ENCODE results near the gene CD93.

The CD93 gene

DNA sequence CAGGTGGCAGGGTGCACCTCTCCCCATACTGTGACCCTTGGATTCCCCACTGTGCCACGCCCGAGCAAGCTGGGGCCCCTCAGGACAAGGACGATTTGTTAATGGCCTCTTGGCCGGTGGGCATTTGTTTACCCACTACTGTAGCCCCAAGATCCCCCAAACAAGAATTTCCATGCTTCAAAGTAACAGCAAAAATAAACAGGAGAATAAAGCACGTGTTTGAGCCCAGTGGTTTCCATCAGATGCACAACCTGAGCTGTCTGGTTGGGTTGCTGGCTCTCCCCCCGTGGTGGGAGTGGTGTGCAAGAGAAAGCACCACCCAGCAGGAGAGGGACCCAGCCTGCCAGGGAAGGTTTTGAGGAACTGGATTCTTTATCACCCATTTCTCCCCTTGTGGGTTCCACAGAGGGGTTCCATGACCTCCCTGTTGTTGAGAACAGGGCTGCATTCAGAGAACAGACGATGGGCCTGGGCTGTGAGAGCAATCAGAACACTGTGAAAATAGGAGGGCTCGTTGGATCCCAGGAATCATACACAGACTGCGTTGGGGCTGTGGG lies 4.8 kb downstream of the CD93 start:
- Histone ChIP-seq H3K27ac (ENCODE audit: low read length) (no peak overlapping the region), H3K9me3 (ENCODE audit: control insufficient read depth in 2 of 2, low read length in 2 of 2) (no peaks in the 10 kb centered on the region), H3K27me3 (ENCODE audit: control insufficient read depth in 1 of 2, insufficient read depth in 2 of 2, low read length in 2 of 2) (no peaks in the 10 kb centered on the region), H3K4me3 (ENCODE audit: low read length in 2 of 2) (no peak overlapping the region), H3K4me1 (ENCODE audit: control insufficient read depth, insufficient read depth, low read length) (peaks cover 13% of the 10 kb centered on the region), H3K36me3 (ENCODE audit: control insufficient read depth in 2 of 2, insufficient read depth in 2 of 2, low read length in 2 of 2) (no peaks in the 10 kb centered on the region), H3K9ac (ENCODE audit: low read length in 2 of 2) (no peak overlapping the region)

DNA sequence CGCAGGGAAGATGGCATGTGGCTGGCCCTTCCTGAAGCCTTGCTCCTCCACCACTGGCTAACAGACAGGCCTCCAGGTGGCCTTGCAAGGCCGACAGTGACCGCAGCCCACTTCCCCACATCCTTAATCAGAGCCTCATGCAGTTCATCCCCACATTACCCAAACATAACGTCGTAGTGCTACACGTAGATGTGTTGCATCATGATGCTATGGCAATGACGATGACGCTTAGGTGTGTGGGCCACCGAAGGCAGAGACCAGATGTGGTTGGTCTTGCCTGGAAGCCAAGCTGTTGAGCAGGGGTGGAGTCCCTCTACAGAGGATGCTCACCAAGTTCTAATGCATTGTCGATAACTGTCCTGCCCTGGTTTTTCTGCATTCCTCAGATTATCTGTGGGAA lies 5.6 kb downstream of the CD93 start:
- H3K9me3 ChIP-seq (ENCODE audit: control insufficient read depth in 2 of 2, low read length in 2 of 2): no peaks in the 10 kb centered on the region
- H3K4me3 ChIP-seq (ENCODE audit: low read length in 2 of 2): no peak overlapping the region
- peaks cover 8% of the 10 kb centered on the region for H3K4me1 ChIP-seq (ENCODE audit: control insufficient read depth, insufficient read depth, low read length)
- no peaks in the 10 kb centered on the region for H3K27me3 ChIP-seq (ENCODE audit: control insufficient read depth in 1 of 2, insufficient read depth in 2 of 2, low read length in 2 of 2)
- H3K27ac ChIP-seq (ENCODE audit: low read length): no peak overlapping the region
- no peaks in the 10 kb centered on the region for H3K36me3 ChIP-seq (ENCODE audit: control insufficient read depth in 2 of 2, insufficient read depth in 2 of 2, low read length in 2 of 2)
- H3K9ac ChIP-seq (ENCODE audit: low read length in 2 of 2): no peak overlapping the region

DNA sequence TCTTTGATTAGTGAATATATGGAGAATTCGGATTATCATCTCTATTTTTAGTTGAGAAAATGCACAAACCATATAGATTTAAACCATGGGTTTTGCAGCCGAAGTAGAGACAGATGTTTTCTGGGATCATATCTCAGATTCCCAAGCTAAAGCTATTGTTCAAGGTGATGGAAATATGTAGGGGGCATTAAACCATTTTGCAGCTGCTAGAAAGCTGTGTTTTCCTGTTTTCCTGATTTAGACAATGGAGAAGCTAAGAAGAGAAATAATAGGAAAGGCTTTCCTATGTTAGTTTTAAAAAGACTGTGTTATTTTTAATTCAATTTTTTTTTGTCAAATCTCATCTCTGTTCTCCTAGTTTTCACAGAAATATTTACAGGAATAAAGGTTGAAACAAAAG lies 6.2 kb downstream of the CD93 start:
- no peaks in the 10 kb centered on the region for H3K36me3 ChIP-seq (ENCODE audit: control insufficient read depth in 2 of 2, insufficient read depth in 2 of 2, low read length in 2 of 2)
- peaks cover 6% of the 10 kb centered on the region for H3K4me1 ChIP-seq (ENCODE audit: control insufficient read depth, insufficient read depth, low read length)
- no peak overlapping the region for H3K4me3 ChIP-seq (ENCODE audit: low read length in 2 of 2)
- H3K27ac ChIP-seq (ENCODE audit: low read length): no peak overlapping the region
- H3K27me3 ChIP-seq (ENCODE audit: control insufficient read depth in 1 of 2, insufficient read depth in 2 of 2, low read length in 2 of 2): no peaks in the 10 kb centered on the region
- H3K9me3 ChIP-seq (ENCODE audit: control insufficient read depth in 2 of 2, low read length in 2 of 2): no peaks in the 10 kb centered on the region
- H3K9ac ChIP-seq (ENCODE audit: low read length in 2 of 2): no peak overlapping the region

DNA sequence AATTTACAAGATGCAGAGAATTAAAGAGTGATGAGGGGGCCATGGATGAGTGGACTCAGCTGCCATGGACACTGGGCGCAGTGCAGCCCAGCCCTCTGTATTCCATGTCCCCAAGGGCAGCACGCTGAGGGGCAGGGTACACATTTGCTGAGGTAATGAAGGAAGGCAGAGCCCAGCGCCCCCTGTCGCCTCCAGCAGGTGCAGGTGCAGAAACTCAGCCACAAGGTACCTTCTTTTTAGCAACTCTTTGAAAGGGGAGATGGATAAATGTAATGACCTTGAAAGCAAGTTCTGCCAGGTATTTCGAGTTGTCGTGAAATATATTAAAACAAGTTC lies 7.1 kb downstream of the CD93 start:
- H3K4me3 ChIP-seq (ENCODE audit: low read length in 2 of 2): no peak overlapping the region
- no peaks in the 10 kb centered on the region for H3K27me3 ChIP-seq (ENCODE audit: control insufficient read depth in 1 of 2, insufficient read depth in 2 of 2, low read length in 2 of 2)
- H3K4me1 ChIP-seq (ENCODE audit: control insufficient read depth, insufficient read depth, low read length): peaks cover 5% of the 10 kb centered on the region
- H3K36me3 ChIP-seq (ENCODE audit: control insufficient read depth in 2 of 2, insufficient read depth in 2 of 2, low read length in 2 of 2): no peaks in the 10 kb centered on the region
- no peaks in the 10 kb centered on the region for H3K9me3 ChIP-seq (ENCODE audit: control insufficient read depth in 2 of 2, low read length in 2 of 2)
- no peak overlapping the region for H3K9ac ChIP-seq (ENCODE audit: low read length in 2 of 2)
- no peak overlapping the region for H3K27ac ChIP-seq (ENCODE audit: low read length)

DNA sequence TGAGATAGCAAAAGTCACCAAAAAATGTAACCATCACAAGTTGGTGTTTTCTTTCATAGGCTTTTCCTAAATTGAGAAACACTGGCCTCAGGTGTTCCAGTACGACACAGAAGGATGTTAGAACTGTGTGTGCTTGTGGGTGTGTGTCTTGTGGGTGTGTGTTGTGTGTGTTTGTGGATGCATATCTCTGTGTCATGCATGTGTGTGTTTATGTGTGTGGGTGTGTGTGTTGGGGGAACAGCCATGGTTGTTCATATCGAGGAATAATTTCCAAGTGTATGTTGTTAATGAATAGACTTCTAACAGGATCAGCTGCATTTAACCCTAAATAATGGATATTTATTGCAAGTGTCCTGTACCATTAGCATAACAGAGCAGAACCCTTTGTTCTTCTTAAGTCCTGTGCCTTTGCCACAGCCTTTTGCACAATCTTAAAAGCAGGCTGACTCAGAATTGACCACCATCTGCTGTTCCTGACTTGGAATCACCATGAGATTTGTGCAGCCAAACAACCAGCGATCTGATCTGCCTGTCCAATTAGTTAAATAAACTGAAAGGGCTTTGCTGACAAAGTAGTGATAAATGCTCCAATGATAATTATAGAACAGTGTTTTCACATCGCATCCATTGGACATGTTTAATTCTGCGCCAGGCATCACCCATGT lies 7.6 kb downstream of the CD93 start:
- H3K27ac ChIP-seq (ENCODE audit: low read length): no peak overlapping the region
- H3K9ac ChIP-seq (ENCODE audit: low read length in 2 of 2): no peak overlapping the region
- H3K36me3 ChIP-seq (ENCODE audit: control insufficient read depth in 2 of 2, insufficient read depth in 2 of 2, low read length in 2 of 2): no peaks in the 10 kb centered on the region
- peaks cover 5% of the 10 kb centered on the region for H3K4me1 ChIP-seq (ENCODE audit: control insufficient read depth, insufficient read depth, low read length)
- no peak overlapping the region for H3K4me3 ChIP-seq (ENCODE audit: low read length in 2 of 2)
- no peaks in the 10 kb centered on the region for H3K27me3 ChIP-seq (ENCODE audit: control insufficient read depth in 1 of 2, insufficient read depth in 2 of 2, low read length in 2 of 2)
- no peaks in the 10 kb centered on the region for H3K9me3 ChIP-seq (ENCODE audit: control insufficient read depth in 2 of 2, low read length in 2 of 2)

DNA sequence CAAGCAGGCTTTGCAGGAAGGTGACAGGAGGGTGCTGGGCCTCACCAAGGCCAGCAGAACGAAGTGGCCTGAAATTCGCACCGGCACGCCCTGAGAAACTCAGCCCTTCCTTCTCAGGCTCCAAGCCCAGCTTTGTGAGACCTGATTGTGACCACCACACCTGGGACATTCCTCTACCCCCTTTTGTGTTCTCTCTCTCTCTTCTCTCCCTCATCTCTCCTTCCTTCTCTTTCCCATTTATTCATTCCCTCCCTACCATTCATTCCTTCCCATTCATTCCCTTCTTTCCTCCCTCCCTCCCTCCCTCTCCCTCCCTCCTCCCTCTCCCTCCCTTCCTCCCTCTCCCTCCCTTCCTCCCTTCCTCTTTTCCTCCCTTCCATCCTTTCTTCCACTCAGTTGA lies 8.8 kb downstream of the CD93 start:
- Histone ChIP-seq H3K9ac (ENCODE audit: low read length in 2 of 2) (no peak overlapping the region), H3K27me3 (ENCODE audit: control insufficient read depth in 1 of 2, insufficient read depth in 2 of 2, low read length in 2 of 2) (no peaks in the 10 kb centered on the region), H3K27ac (ENCODE audit: low read length) (no peak overlapping the region), H3K4me1 (ENCODE audit: control insufficient read depth, insufficient read depth, low read length) (peaks cover 5% of the 10 kb centered on the region), H3K9me3 (ENCODE audit: control insufficient read depth in 2 of 2, low read length in 2 of 2) (no peaks in the 10 kb centered on the region), H3K36me3 (ENCODE audit: control insufficient read depth in 2 of 2, insufficient read depth in 2 of 2, low read length in 2 of 2) (no peaks in the 10 kb centered on the region), H3K4me3 (ENCODE audit: low read length in 2 of 2) (no peak overlapping the region)

DNA sequence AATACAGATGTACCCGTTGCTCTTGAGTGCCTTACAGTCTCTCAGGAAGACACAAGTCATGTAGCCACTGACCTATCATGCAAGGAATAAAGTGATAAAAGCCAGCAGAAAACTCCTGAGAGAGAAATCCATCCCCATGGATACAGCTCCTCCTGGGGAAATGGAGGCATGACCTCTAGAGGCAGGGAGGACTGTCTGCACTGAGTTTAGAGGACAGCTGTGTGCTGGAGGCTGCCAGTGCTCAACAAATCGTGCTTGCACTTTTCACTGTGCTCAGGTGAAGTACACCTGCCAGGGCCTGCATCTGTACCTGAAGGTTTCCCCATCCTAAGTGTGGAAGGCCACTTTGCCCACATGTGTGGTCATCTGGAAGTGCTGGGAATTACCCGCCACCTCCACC lies 12.1 kb downstream of the CD93 start:
- Histone ChIP-seq H3K4me3 (ENCODE audit: low read length in 2 of 2) (no peak overlapping the region), H3K36me3 (ENCODE audit: control insufficient read depth in 2 of 2, insufficient read depth in 2 of 2, low read length in 2 of 2) (no peaks in the 10 kb centered on the region), H3K27me3 (ENCODE audit: control insufficient read depth in 1 of 2, insufficient read depth in 2 of 2, low read length in 2 of 2) (no peaks in the 10 kb centered on the region), H3K4me1 (ENCODE audit: control insufficient read depth, insufficient read depth, low read length) (no peaks in the 10 kb centered on the region), H3K9ac (ENCODE audit: low read length in 2 of 2) (no peak overlapping the region), H3K9me3 (ENCODE audit: control insufficient read depth in 2 of 2, low read length in 2 of 2) (no peaks in the 10 kb centered on the region), H3K27ac (ENCODE audit: low read length) (no peak overlapping the region)

DNA sequence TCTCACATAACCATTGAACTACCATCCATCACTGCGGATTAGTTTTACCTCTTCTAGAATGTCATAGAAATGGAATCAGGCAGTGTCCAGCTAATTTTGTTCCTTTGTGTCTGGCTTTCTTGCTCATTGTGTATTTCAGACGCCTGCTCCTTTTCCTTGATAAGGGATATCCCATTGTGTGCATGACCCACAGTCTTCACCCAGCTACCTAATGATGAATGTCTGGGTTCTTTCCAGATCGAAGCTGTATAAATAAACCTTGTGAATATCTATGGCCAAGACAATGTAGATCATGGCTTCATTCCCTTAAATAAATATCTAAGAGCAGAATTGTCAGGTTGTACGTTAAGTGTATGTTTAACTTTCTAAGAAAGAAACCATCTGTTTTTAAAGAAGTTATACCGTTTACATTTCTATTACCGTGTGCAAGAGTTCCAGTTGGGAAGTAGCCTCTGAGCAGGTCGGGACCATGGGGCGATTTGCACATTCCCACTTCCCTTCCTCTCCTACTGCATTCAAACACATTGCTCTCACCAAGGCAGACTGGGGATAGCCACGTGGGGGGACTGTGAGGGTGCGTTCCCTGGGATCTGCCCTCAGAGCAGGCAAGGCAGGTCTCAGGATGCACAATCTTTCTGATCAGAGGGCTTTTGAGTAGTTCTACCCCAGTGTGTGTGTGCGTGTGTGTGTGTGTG lies 13.1 kb downstream of the CD93 start:
- Histone ChIP-seq H3K4me3 (ENCODE audit: low read length in 2 of 2) (no peak overlapping the region), H3K27me3 (ENCODE audit: control insufficient read depth in 1 of 2, insufficient read depth in 2 of 2, low read length in 2 of 2) (no peaks in the 10 kb centered on the region), H3K9me3 (ENCODE audit: control insufficient read depth in 2 of 2, low read length in 2 of 2) (no peaks in the 10 kb centered on the region), H3K36me3 (ENCODE audit: control insufficient read depth in 2 of 2, insufficient read depth in 2 of 2, low read length in 2 of 2) (no peaks in the 10 kb centered on the region), H3K27ac (ENCODE audit: low read length) (no peak overlapping the region), H3K4me1 (ENCODE audit: control insufficient read depth, insufficient read depth, low read length) (no peaks in the 10 kb centered on the region), H3K9ac (ENCODE audit: low read length in 2 of 2) (no peak overlapping the region)

DNA sequence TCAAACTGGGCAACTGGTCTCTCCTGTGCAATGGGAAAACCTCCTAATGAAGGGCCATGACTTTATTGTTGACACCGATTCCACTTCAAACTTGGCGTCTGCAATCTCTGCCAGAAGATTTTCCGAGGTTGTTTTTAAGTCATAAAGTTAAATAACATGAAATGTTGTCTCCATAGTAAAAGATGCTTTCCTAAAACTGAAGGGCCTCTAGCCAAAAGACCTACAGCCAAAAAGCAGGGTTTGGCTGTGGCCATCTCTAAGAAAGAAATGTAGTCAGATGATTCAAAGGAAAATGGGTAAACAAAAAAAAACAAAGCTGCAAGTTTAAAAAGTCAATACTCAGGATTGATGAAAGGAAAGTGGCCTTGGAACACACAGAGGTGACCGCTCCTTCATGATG lies 14.1 kb downstream of the CD93 start:
- Histone ChIP-seq H3K27me3 (ENCODE audit: control insufficient read depth in 1 of 2, insufficient read depth in 2 of 2, low read length in 2 of 2) (peaks cover 0 to 3% of the 10 kb centered on the region in 2 donors), H3K4me1 (ENCODE audit: control insufficient read depth, insufficient read depth, low read length) (no peaks in the 10 kb centered on the region), H3K9me3 (ENCODE audit: control insufficient read depth in 2 of 2, low read length in 2 of 2) (no peaks in the 10 kb centered on the region), H3K27ac (ENCODE audit: low read length) (no peak overlapping the region), H3K4me3 (ENCODE audit: low read length in 2 of 2) (no peak overlapping the region), H3K36me3 (ENCODE audit: control insufficient read depth in 2 of 2, insufficient read depth in 2 of 2, low read length in 2 of 2) (no peaks in the 10 kb centered on the region), H3K9ac (ENCODE audit: low read length in 2 of 2) (no peak overlapping the region)

DNA sequence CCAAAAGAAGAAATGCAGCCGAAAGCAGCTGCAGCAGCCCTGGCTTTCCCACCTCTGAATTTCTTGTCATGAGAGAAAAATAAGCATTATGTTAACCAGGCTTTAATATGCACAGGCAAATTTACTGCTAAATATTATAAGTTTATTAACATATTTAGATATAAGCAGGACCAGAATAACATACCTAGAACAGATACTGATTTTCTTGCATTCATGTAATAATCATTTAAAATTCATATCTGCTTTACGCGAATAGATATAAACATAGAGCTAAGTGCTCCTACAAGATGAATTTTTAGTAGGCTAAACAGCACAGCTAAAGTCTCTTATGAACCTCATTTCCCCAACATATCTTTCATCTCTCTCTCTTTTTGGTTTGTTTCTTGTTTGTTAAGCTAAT lies 14.7 kb downstream of the CD93 start:
- H3K27ac ChIP-seq (ENCODE audit: low read length): no peak overlapping the region
- H3K4me1 ChIP-seq (ENCODE audit: control insufficient read depth, insufficient read depth, low read length): no peaks in the 10 kb centered on the region
- peaks cover 0 to 3% of the 10 kb centered on the region in 2 donors for H3K27me3 ChIP-seq (ENCODE audit: control insufficient read depth in 1 of 2, insufficient read depth in 2 of 2, low read length in 2 of 2)
- H3K4me3 ChIP-seq (ENCODE audit: low read length in 2 of 2): no peak overlapping the region
- no peaks in the 10 kb centered on the region for H3K36me3 ChIP-seq (ENCODE audit: control insufficient read depth in 2 of 2, insufficient read depth in 2 of 2, low read length in 2 of 2)
- no peak overlapping the region for H3K9ac ChIP-seq (ENCODE audit: low read length in 2 of 2)
- no peaks in the 10 kb centered on the region for H3K9me3 ChIP-seq (ENCODE audit: control insufficient read depth in 2 of 2, low read length in 2 of 2)

DNA sequence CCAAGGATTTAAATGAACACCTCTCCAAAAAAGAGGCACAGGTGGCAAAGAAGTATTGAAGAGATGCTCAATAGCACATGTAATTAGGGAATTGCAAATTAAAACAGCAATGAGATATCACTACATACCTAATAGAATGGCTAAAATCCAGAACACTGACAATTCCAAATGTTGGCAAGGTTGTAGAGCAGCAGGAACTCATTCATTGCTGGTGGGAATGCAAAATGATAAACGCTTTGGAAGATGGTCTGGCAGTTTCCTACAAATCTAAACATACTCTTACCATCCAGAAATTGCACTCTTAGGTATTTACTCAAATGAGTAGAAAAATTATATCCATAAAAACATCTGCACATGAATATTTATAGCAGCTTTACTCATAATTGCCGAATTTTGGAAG lies 17.0 kb downstream of the CD93 start:
- Histone ChIP-seq H3K4me1 (ENCODE audit: control insufficient read depth, insufficient read depth, low read length) (no peaks in the 10 kb centered on the region), H3K27ac (ENCODE audit: low read length) (no peak overlapping the region)

More for the DNA sequence above, 17.0 kb downstream of the CD93 start:
- Histone ChIP-seq H3K36me3 (ENCODE audit: control insufficient read depth in 2 of 2, insufficient read depth in 2 of 2, low read length in 2 of 2) (no peaks in the 10 kb centered on the region), H3K9me3 (ENCODE audit: control insufficient read depth in 2 of 2, low read length in 2 of 2) (no peaks in the 10 kb centered on the region), H3K27me3 (ENCODE audit: control insufficient read depth in 1 of 2, insufficient read depth in 2 of 2, low read length in 2 of 2) (peaks cover 0 to 3% of the 10 kb centered on the region in 2 donors), H3K9ac (ENCODE audit: low read length in 2 of 2) (no peak overlapping the region), H3K4me3 (ENCODE audit: low read length in 2 of 2) (no peak overlapping the region)

Data from stomach smooth muscle (tissue), 2 donors.